Measurements from ENCODE around the gene CAB39.

GRCh38 chr2:230795856-230796255 is 83.2 kb downstream of the CAB39 start:
- TF ChIP-seq CTCF (conservative IDR thresholded peaks at IDR 0.05 in 1 of 2, IDR thresholded peaks at IDR 0.05 in 1 of 2; ENCODE audit: low read depth in 1 of 2, low read length in 2 of 2): no peak
- TF ChIP-seq EZH2 (IDR thresholded peaks at IDR 0.05; ENCODE audit: low read length, missing control alignments): no peak

Data from fibroblast of lung (primary cell).